ENCODE results near the gene RNASE4.

RNASE4 gene

DNA sequence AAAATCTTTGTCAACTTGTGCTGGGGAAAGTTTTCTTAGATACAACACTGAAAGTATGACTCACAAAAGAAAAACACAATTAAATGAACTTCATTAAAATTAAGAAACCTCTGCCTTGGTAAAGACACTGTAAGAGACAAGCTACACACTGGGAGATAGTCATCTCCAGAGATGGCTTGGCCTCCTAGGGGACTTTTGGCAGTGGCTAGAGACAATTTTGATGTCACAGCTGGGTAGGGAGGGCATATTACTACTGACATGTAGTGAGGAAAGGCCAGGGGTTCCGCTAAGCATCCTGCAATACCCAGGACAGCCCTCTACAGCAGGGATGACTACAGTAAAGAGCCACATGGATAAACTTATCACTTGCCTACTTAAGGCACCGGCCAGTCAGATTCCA is 8.7 kb upstream of the RNASE4 start:
- DNase-seq (ENCODE audit: low read depth in 2 of 2): no peak

DNA sequence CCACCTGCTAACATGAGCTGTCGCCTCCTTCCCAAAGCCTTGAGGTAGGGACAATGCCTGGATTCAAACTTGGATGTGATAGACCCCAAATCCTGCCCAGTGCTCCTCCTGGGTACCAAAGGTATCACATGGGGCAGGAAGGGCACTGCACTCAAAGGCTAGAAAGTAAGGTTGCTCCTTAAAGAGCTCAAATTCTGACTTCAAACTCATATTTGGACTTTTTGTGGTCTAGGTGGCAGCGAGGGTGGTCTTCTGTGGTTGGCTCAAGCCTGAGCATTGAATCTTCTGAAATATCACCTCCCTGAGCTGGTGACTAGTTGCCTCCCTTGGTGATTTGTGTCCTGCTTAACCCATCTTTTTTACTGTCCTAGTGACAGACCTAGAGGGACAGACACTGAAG is 8.3 kb upstream of the RNASE4 start:
- no peak for DNase-seq (ENCODE audit: low read depth in 2 of 2)

DNA sequence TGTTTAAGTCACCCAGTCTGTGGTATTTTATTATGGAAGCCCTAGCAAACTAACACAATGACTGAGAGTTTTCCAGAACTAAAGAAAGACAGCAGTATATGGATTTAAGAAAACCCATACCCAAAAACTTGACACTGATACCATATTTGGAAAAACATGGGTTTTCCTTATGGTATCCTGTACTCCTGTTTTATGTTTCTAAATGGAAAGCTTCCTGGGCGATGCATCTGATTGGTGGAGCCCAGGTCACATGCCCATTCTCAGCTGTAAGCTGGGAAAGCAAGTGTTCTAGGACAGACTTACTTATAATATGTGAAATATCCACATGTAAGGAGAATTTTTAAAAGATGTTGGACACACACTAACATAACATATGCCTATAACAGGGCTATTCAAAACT is 4.5 kb upstream of the RNASE4 start:
- DNase-seq (ENCODE audit: low read depth in 2 of 2): no peak

DNA sequence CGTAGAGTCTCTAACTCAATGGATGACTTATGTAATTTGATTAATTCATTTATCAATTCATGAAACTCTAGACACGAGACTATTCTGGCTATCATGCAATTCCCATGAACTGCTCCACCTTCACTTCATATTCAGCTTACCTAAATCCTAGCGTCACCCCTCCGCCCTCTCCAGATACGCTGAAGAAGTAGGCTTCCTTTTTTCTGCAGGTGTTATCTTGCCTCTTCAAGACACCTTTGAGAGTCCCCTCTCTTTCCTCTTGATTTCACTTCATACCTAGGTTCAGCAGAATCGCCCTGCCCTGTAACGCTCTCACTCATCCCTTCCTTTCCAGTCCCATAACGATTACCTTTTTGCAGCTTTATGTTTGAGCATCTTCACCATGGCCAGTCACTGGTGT is 4.0 kb upstream of the RNASE4 start:
- DNase-seq (ENCODE audit: low read depth in 2 of 2): no peak

DNA sequence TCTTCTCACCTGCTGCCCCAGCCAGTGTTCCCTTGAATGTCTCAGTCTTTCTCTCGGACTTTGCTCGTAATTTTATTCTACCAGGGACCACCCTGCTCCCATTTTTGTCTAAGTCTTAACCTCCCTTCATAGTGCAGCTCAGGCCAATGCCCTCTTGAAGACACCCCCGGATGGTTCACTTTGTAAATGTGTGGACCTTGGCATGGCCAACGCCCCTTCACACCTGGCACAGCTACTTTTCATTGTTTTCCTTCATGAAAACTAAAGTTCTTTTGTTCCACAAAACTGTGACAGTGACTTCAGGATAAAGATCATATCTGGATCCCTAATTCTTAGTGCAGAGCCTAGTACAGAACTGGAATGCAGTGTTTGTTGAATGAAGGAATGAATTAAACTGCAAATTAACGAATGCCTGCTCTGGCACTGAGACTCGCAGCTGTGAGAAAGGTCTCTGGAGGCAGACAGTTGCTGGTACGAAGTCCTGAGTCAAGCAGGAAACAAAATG is 3.5 kb upstream of the RNASE4 start:
- no peak for DNase-seq (ENCODE audit: low read depth in 2 of 2)

DNA sequence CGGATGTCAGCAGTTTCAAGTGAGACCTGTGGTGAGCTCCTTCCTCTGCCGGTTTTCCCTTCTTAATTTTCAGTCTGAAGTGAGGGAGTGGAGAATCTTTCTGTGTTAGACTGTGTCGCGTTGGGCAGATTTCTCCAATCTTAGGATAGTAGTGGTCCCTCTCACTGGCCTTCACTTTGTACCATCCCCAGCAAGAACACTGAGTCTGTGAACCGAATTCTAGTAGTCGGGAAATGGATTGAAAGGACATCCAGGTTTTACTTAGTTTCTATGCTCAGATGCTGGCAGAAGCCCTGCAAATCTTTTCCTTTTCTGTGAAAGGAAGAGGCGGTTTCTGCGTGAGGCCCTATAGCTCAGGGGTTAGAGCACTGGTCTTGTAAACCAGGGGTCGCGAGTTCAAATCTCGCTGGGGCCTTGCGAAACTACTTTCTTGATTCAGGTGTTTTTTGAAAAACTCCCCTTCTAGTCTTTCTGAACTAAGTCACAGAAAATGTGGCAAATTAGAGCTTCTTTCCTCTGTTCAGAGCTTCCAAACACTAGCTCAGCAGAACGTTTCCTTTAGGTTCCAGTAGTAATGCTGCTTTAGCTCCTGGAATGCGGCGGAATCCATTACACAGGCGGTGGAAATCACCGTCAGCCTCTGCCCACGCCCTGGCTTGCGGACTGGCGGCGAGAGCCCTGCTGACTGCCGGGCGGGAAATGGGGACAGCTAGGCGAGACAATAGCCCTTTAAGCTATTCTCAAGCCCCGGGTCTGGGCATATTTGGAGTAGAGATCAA is 2.8 kb upstream of the RNASE4 start:
- peak; percentile 86 to 90 for DNase-seq (ENCODE audit: low read depth in 2 of 2)

DNA sequence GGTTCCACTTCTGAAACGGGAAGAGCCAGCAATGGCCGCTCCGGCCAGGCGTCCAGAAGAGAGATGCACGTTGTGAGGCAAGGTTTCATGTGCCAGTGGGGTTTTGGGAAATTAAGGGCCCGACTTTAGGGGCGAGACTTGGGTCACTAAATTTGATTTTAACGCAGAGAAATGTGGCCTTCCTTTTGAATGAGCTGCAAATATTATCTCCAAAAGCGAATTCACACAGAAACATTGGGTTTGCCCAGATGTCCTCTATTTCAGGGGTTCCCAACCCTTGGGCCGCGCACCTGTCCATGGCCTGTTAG is 2.3 kb upstream of the RNASE4 start:
- DNase-seq (ENCODE audit: low read depth in 2 of 2): no peak

DNA sequence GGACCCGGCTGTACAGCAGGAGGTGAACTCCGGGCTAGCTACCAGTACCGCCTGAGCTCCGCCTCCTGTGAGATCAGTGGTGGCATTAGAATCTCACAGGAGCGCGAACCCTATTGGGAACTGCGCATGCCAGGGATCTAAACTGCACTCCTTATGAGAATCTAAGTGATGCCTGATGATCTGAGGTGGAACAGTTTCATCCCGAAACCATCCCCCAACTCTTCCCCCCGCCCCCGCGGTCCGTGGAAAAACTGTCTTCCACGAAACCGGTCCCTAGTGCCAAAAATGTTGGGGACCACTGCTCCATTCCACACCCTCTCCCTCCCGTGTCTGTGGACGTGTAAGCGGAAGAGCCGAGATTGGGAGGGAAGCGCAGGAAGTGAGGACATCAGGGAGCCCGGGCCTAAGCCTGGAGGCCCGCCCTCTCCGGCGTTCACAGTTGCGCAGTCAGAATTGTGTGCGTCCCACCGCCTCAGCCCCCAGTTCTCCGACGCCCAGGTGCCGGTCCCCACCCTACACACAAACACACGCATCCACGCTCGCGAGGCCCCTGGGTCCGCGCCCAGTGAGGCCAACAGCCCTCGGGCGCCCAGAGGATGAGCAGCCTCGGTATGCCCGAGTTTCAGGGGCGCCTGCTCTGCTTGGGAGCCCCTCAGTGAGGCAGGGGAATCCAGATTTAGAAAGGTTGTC is 1.8 kb upstream of the RNASE4 start:
- peak; percentile 62 to 73 for DNase-seq (ENCODE audit: low read depth in 2 of 2)

DNA sequence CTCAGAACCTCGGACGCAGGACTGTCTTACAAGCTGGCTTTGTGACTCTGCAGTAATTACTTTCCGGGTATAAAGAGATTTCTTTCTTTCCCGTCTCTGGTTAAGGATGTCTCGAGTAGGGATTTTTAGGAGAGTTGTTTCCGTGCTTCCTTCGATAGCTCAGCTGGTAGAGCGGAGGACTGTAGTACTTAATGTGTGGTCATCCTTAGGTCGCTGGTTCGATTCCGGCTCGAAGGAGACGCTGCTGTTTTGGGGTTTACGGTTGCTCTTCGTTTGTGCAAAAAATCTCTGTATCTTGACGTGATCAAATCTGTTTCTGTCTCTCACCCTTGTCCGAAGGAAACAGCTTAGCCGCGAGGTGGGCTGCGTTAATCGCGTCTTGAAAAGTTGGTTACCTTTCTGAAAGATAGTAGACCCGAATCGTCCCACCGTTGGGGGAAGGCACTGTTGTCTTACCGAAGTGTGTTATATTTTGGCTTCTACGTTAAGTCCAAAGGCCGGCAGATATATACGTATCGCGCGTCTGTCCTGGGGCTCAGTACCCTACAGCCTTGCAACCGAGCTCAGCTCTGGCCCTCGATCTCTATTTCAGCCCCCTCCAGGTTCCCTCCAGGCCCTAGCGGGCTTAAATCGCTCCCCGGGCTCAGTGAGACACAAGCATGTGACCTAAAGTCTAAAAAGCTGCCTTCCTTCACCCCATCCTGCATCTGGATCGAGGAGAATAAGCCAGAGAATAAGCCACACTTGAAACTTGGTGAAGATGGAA is 1.1 kb upstream of the RNASE4 start:
- DNase-seq (ENCODE audit: low read depth in 2 of 2): peak; percentile 76 to 86

DNA sequence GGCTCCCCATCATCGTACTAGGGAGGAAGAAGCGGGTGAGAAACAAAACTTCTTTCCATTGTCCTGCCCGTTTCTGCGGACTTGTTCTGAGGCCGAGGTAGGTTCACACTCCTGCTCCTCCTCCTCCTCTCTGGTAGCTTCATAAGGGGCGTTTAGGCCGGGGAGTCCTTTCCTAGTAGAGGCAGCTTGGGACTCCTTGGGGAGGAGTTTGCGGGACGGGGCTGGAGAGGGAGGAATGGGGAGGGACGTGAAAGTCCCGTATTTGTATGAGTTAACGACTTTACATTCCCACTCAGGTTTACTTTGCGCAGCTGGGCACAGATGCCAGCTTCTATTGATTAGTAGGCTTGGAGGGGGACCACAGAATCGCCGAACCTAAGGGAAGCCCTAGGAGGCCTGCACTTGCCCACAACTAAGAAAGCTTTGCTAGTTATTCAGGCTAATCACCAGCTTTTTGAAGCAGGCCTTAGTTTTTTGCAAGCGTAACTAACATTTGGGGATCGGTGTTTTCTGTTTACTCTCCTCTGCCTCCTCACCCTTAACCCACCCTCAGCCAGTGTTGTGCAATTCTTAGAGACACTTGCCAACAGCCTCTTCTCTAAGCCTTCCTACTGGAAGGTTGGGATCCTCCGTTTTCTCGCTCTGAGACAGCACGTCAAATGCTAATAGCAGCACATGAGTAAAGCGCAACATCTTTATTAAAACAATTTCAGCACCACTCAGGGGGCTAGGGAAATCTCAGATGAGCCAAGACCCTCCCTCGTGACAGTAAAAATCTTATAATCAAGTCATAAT is 499 bp downstream of the RNASE4 start:
- DNase-seq (ENCODE audit: low read depth in 2 of 2): no peak

DNA sequence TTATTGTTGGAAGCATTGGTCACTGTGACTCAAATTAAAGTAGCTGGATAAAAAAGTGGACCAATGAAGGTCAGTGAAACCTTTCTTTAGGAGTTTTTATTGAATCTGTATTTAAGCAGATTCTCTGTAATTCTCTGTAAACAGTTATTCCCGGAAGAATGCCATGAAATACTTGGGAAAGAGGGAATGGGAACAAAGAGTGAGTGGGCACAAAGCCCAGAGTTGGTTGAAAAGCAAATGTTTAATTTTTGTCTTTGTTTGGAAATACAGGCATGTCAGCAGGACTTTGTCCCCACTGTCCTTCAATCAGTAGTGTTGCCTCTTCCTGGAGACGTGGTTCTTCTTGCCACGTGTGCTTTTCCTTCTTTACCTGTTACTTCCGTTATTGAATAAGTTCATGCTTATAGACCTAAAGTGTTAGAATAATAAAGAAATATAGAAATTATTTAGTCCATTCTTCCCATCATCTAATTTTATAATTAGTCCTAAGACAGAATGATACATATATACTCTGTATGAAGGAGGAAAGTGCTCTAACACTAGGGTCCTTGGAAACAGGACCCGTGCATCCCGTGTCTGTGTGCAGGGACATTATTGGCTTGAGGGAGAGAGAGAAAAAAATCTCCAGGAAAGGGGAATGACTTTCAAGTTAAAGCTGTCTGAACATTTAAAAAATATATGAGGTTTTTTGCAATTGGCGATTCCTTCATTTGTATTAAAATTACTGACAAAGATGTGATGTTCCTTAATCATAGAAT is 2.2 kb downstream of the RNASE4 start:
- no peak for DNase-seq (ENCODE audit: low read depth in 2 of 2)

DNA sequence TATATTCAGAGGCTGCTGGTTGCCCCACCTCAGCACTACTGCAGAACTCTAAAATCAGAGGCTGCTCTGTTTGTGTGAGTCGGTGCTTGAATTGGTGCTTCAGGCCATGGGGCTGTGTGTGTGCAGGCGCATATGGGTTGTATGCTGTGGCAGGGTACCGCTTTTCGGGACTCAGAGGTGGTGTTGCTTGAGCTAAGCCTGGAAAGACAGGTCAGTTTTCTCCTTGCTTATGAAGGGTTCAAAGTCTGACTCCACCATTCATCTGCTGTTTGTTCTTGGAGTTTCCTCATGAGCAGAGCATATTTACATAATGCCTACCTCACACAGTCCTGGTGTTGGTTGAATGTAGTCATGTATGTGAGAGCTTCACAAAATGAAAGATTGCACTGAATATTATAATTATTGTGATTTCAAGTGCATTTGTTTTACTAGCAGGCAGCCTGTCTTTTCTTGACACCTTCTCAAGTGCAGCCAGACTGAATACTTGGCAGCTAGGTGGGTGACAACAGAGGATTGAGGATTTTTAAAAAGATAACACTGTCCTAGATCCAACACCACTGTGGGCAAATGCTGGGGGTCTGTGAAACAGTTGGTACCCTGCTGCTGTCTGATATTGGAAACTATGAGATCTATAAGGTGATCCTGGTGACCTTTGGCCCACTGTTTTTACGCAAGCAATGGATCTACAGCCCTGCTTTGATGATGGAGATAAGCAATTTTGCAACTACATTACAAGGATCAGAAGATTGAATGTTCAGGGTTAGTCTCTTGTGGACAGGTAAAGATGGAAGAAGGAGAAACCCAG is 3.2 kb downstream of the RNASE4 start:
- no peak for DNase-seq (ENCODE audit: low read depth in 2 of 2)

DNA sequence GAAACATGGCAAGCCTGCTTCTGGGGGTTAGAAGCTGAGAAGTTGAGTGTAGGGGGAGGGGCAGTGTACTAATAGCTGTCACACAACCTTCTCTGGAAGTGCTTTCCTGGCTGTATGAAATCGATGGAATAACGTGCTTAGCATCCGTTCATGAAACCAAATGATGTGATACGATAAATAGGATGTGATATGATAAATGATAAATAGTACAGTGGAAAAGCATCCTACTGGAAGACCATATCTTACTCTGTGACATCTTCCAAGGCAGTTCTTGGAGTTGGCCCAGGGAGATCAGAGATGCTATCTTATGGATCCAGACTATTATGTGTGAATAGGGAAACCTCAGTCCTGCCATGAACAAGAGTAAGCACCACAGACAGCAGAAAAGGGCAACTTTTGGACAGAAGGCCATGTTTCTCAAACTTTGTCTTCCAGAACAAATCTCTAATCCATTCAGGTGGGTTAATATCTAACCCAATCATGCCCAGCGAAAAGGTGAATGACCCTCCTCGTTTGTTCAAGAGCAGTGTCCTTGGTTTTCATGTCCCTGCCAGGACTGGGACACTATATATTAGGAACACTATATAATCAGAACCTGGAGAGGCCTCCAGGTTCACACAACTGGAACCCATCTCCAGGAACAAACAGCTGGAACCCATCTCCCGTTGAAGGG is 3.9 kb downstream of the RNASE4 start, which contains the start of gene ANG:
ANG (plus strand) TSS at position 598 of the 673 bp plus-strand sequence. CDS start 4,801 bp downstream, outside the sequence.
- DNase-seq (ENCODE audit: low read depth in 2 of 2): no peak

DNA sequence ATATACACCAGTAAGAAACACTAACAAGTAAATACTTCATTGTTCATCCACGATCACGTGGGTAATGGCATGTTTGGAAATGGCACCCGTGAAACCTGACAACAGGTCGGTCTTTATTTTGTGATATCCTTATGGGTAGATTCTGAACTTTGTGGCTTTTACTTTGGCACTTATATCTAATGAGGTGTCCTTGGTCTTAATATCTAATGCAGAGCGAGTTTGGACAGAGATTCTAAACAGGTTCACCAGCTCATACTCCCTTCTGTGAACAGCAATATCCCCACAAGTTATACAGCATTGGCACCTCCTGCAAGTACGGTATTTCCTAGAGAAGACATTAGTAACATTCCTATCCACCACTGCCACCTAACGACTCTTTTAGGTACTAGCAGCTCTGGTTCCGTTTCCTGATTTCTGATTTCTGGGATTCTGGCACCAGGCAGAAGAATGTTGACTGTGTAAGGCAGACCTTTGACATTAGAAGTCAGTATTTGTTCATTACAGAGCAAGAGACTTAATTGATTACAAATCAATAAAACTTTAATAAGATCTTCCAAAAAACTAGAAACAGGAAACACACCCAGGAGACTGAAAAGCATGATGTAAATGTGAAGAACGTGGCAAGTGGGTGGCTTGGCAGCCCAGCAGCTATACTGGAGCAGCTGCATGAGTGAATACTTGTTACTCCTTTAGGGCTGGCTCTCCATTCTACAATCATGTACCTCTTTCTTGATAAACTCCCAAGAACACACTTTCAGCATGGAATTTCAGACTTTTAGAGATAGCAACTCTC is 6.7 kb downstream of the RNASE4 start:
- DNase-seq (ENCODE audit: low read depth in 2 of 2): no peak

DNA sequence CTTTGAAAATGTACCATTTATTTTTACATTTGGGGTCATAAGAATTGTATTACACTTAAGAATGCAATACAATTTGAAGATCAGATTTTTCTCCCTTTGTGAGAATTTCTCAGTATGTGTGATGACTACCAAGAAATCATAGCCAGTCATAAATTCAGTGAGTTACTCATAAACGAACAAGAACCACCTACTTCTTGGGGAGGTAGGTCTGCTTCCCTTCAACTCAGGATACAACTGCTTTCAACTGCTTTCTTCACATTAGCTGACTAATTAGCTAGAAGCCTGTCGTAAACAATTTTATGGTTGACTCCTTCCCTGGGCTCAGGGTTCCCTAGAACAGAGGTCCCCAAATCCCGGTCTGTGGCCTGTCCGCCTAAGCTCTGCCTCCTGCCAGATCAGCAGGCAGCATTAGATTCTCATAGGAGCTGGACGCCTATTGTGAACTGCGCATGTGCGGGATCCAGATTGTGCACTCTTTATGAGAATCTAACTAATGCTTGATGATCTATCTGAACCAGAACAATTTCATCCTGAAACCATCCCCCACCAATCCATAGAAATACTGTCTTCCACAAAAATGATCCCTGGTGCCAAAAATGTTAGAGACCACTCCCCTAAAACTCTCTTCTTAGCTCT is 7.9 kb downstream of the RNASE4 start:
- DNase-seq (ENCODE audit: low read depth in 2 of 2): no peak

DNA sequence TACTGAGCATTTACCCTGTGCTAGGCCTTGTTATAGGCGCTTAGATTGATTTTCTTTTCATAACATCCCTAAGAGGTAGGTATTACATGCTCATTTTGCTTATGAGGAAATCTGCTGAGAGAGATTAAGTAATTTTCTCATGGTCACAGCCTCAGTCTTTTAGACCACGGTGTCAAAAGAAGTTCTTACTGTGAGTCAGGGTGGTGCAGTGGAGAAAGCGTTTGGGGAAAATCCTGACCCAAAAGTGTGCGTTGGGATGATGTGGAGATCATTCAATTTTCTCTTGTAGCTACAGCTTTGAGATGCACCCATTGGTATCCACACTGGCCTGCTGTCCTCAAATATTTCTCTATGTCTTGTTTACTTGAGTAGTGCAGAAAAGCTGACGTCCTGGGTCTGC is 12.4 kb downstream of the RNASE4 start:
- DNase-seq (ENCODE audit: low read depth in 2 of 2): no peak

DNA sequence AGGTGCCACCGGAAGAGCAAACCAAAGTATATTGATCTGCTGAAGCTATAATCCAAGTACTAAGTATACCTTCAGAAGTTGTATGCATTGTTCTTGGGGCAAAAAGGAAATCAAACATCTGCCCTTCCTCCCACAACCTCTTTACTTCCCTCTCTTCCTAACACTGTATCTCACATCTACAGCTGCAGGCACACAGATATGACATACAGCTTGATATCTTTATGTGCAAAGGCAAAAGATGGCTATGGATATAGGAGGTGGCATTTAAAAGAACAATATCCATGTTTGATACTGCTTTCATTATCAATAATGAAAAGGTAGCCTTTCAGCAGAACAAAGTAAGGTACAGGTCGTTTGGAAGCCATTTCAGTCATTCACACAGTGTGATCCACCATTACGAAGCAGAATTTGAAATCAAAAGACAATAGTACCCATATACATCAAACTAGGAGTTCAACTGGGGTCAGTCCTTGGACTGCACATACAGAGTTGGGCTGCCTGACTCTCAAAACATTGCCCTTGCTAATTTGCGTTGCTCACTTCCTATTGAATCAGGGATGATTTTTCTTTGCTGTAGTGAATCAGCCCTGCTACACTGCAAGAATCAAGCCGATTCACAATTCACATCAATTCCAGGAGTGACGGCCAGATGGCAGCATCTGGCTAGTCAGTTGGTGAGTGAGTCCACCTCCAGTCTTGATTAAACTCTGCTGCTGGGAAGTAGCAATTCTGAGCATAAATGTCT is 13.1 kb downstream of the RNASE4 start:
- peak; percentile 26 to 48 for DNase-seq (ENCODE audit: low read depth in 2 of 2)

DNA sequence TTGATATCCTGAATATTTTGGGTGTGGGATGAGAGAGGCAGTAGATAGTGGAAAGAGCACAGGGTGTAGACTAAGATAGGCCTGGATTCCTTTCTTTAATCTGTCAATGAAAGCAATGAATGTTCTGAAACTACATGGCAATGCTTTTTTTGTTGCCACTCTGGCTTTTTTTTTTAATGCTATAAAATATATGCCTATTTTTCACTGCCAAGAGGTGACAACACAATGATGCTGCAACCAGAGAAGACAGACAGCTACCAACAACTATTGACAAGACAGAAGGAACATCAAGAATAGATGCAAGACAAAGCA is 13.6 kb downstream of the RNASE4 start:
- DNase-seq (ENCODE audit: low read depth in 2 of 2): no peak

All from stimulated activated CD4-positive, alpha-beta T cell treated with anti-CD3 and anti-CD28 coated beads, Interleukin-12 subunit alpha, Interleukin-12 subunit beta, amount 100 ng/mL, for 24 hours (primary cell).